ENCODE measurements around the gene ELF1. TPM values are rescaled to one million over a fixed set of nuclear protein-coding genes. Genes with fewer than 3 reads are reported as not detected.

Gene ELF1
- total and polyA plus RNA-seq, 2 of the 4 experiments (the other 2 are of a cell fraction) = 25.4 to 27.6 TPM

DNA sequence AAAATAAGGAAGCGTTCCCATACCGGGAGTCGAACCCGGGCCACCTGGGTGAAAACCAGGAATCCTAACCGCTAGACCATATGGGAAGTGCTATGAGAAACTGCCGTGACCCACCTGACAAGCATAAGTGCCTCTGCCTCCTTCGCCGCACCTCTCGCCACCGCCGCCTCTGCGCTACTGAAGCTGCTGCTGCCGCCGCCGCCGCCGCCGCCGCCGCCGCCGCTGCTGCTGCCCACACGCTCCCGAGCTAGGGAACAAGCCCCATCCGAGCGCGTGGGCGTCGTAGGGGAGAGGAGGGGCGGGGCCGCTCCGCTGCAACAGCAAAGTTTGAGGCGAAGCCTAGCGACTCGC, 41.6 kb upstream of the ELF1 start (continued):
- TF ChIP-seq, protein P1, sequence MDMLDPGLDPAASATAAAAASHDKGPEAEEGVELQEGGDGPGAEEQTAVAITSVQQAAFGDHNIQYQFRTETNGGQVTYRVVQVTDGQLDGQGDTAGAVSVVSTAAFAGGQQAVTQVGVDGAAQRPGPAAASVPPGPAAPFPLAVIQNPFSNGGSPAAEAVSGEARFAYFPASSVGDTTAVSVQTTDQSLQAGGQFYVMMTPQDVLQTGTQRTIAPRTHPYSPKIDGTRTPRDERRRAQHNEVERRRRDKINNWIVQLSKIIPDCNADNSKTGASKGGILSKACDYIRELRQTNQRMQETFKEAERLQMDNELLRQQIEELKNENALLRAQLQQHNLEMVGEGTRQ (IDR thresholded peaks at IDR 0.05; ENCODE audit: low read depth, low read length) = no peak; the same call in 1 of the 2 replicates
- TF ChIP-seq FOS (IDR thresholded peaks at IDR 0.05; ENCODE audit: low read depth, low read length) (peak; percentile 26; the same call in 1 of the 2 replicates), RCOR1 (IDR thresholded peaks at IDR 0.05; ENCODE audit: insufficient replicate concordance, low read length) (no peak), RFX5 (IDR thresholded peaks at IDR 0.05; ENCODE audit: low read depth, low read length) (no peak), SMC3 (IDR thresholded peaks at IDR 0.05; ENCODE audit: low read depth, low read length) (no peak)
